Measurements from ENCODE around the gene HOXA4.

HOXA4 gene

DNA sequence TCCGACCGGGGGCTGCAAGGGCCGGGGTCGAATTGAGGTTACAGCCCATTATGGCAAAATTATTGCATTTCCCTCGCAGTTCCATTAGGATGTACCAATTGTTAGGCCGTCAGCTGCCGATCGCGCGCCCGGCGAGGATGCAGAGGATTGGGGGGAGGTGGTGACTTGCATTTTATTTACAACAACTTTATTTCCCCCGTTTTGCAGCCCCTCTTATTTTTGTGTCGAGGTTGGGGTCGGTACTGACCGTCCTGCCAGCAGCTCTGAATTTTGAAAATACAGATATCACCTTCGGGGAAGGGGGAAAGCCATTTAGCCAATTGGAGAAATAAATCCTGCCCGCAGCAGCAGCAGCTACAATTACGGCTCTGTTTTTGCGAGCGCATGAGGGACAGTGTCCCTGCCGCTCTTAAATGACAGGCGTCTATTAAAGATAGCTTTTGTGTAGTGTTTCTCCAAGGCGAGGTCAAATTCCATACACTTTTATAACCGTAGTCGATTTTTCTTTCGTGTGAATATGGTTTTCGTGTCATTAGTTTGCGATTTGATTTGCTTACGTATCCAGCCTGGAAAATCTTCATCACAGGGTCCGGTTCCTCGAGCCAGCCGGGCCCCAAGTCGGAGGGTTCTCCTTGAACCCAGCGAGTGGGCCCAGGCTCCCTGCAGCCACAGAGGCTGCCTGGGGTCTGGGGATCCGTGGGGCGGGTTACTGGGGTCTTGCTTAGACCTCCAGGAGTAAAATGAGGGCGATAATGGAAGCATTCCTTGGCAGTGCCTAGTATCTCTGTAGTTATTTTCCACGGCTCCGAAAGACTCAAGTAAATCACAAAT, 13.6 kb upstream of the HOXA4 start:
- Histone ChIP-seq H3K79me2 (ENCODE audit: insufficient read depth, low read length) (peaks cover 100% of the 10 kb centered on the region), H3K4me2 (ENCODE audit: low read depth, low read length, poor library complexity, severe bottlenecking) (peak overlapping the region; percentile 91), H2AFZ (ENCODE audit: low read length) (no peak overlapping the region), H3K4me1 (ENCODE audit: insufficient read depth, low read length, poor library complexity, severe bottlenecking) (peaks cover 51% of the 10 kb centered on the region), H3K4me3 (ENCODE audit: low read length, poor library complexity, severe bottlenecking) (peak overlapping the region; percentile 94), H3K9ac (ENCODE audit: low read depth, low read length, poor library complexity, severe bottlenecking) (peak overlapping the region; percentile 99), H3K9me3 (ENCODE audit: insufficient read depth, low read depth, low read length) (no peaks in the 10 kb centered on the region), H3K27me3 (ENCODE audit: insufficient read depth, low read length, poor library complexity, severe bottlenecking) (peaks cover 7% of the 10 kb centered on the region), H3K36me3 (ENCODE audit: insufficient read depth, low read length) (peaks cover 84% of the 10 kb centered on the region), H3F3A (ENCODE audit: low read depth) (peaks cover 4% of the 10 kb centered on the region), H4K20me1 (ENCODE audit: insufficient read depth, low read length, poor library complexity, severe bottlenecking) (peaks cover 95% of the 10 kb centered on the region), H3K9me2 (replicated peaks; ENCODE audit: low read depth, low read length) (no peaks in the 10 kb centered on the region)
- TF ChIP-seq, protein P1, sequence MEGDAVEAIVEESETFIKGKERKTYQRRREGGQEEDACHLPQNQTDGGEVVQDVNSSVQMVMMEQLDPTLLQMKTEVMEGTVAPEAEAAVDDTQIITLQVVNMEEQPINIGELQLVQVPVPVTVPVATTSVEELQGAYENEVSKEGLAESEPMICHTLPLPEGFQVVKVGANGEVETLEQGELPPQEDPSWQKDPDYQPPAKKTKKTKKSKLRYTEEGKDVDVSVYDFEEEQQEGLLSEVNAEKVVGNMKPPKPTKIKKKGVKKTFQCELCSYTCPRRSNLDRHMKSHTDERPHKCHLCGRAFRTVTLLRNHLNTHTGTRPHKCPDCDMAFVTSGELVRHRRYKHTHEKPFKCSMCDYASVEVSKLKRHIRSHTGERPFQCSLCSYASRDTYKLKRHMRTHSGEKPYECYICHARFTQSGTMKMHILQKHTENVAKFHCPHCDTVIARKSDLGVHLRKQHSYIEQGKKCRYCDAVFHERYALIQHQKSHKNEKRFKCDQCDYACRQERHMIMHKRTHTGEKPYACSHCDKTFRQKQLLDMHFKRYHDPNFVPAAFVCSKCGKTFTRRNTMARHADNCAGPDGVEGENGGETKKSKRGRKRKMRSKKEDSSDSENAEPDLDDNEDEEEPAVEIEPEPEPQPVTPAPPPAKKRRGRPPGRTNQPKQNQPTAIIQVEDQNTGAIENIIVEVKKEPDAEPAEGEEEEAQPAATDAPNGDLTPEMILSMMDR (conservative IDR thresholded peaks at IDR 0.05; ENCODE audit: low read length) = no peak
- no peak for TF ChIP-seq EZH2phosphoT487 (IDR thresholded peaks at IDR 0.05; ENCODE audit: borderline replicate concordance)

DNA sequence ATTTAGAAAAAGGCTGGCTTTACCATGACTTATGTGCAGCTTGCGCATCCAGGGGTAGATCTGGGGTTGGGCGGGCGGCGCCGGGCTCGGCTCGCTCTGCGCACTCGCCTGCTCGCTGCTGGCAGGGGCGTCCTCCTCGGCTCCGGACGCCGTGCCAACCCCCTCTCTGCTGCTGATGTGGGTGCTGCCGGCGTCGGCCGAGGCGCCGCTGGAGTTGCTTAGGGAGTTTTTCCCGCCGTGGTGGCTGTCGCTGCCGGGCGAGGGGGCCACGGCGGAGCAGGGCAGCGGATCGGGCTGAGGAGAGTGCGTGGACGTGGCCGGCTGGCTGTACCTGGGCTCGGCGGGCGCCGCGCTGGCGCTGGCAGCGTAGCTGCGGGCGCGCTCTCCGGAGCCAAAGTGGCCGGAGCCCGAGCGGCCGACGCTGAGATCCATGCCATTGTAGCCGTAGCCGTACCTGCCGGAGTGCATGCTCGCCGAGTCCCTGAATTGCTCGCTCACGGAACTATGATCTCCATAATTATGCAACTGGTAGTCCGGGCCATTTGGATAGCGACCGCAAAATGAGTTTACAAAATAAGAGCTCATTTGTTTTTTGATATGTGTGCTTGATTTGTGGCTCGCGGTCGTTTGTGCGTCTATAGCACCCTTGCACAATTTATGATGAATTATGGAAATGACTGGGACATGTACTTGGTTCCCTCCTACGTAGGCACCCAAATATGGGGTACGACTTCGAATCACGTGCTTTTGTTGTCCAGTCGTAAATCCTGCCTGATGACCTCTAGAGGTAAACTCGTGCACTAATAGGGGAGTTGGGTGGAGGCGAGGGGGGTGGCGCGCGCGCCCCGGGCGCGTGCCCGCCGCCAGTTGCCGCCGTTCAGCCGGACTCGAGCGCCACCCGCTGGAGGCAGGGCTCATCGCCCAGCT, 12.7 kb upstream of the HOXA4 start, which contains the start of gene HOXA5:
Gene HOXA5, minus strand, starts transcription at position 659 of the 927 bp plus-strand sequence. Its CDS starts 74 bp downstream, at position 585.
- Histone ChIP-seq H3K27me3 (ENCODE audit: insufficient read depth, low read length, poor library complexity, severe bottlenecking) (no peaks in the 10 kb centered on the region), H3F3A (ENCODE audit: low read depth) (peaks cover 4% of the 10 kb centered on the region), H3K36me3 (ENCODE audit: insufficient read depth, low read length) (peaks cover 82% of the 10 kb centered on the region), H3K79me2 (ENCODE audit: insufficient read depth, low read length) (peaks cover 100% of the 10 kb centered on the region), H2AFZ (ENCODE audit: low read length) (no peak within 1 kb of the TSS), H3K4me1 (ENCODE audit: insufficient read depth, low read length, poor library complexity, severe bottlenecking) (peaks cover 58% of the 10 kb centered on the region), H3K9ac (ENCODE audit: low read depth, low read length, poor library complexity, severe bottlenecking) (peak within 1 kb of the TSS; percentile 99), H3K4me2 (ENCODE audit: low read depth, low read length, poor library complexity, severe bottlenecking) (peak within 1 kb of the TSS; percentile 91), H3K9me3 (ENCODE audit: insufficient read depth, low read depth, low read length) (no peaks in the 10 kb centered on the region), H4K20me1 (ENCODE audit: insufficient read depth, low read length, poor library complexity, severe bottlenecking) (peaks cover 95% of the 10 kb centered on the region), H3K9me2 (replicated peaks; ENCODE audit: low read depth, low read length) (no peaks in the 10 kb centered on the region), H3K4me3 (ENCODE audit: low read length, poor library complexity, severe bottlenecking) (peak within 1 kb of the TSS; percentile 94)
- no peak for TF ChIP-seq EZH2phosphoT487 (IDR thresholded peaks at IDR 0.05; ENCODE audit: borderline replicate concordance)
- TF ChIP-seq, protein P1 (conservative IDR thresholded peaks at IDR 0.05; ENCODE audit: low read length) = peak; percentile 73

DNA sequence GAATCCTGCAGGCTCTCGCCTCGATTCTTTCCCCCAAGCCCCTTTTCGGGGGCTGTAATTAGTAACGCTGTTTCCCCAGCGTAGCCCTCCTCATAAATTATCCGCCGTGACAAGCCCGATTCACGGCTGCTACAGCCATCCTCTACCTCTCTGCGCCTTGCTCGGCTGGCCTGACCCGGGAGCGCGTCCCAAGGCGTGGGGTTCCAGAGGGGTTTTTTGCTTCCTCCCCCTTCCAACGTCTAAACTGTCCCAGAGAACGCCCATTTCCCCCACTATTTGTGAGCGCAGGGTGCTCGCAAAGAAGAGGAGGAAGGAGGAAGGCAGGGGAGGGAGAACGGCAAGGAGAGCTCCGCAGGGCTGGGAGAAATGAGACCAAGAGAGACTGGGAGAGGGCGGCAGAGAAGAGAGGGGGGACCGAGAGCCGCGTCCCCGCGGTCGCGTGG, 12.0 kb upstream of the HOXA4 start:
- TF ChIP-seq, protein P1 (conservative IDR thresholded peaks at IDR 0.05; ENCODE audit: low read length) = no peak
- TF ChIP-seq EZH2phosphoT487 (IDR thresholded peaks at IDR 0.05; ENCODE audit: borderline replicate concordance) = no peak
- no peaks in the 10 kb centered on the region for H3K9me3 ChIP-seq (ENCODE audit: insufficient read depth, low read depth, low read length)
- H4K20me1 ChIP-seq (ENCODE audit: insufficient read depth, low read length, poor library complexity, severe bottlenecking) = peaks cover 96% of the 10 kb centered on the region
- peaks cover 100% of the 10 kb centered on the region for H3K79me2 ChIP-seq (ENCODE audit: insufficient read depth, low read length)
- peak overlapping the region; percentile 94 for H3K4me3 ChIP-seq (ENCODE audit: low read length, poor library complexity, severe bottlenecking)
- H3K9me2 ChIP-seq (replicated peaks; ENCODE audit: low read depth, low read length) = no peaks in the 10 kb centered on the region
- H3K4me2 ChIP-seq (ENCODE audit: low read depth, low read length, poor library complexity, severe bottlenecking) = peak overlapping the region; percentile 91
- H2AFZ ChIP-seq (ENCODE audit: low read length) = no peak overlapping the region
- H3F3A ChIP-seq (ENCODE audit: low read depth) = peaks cover 4% of the 10 kb centered on the region
- H3K9ac ChIP-seq (ENCODE audit: low read depth, low read length, poor library complexity, severe bottlenecking) = peak overlapping the region; percentile 86
- H3K27me3 ChIP-seq (ENCODE audit: insufficient read depth, low read length, poor library complexity, severe bottlenecking) = no peaks in the 10 kb centered on the region
- H3K36me3 ChIP-seq (ENCODE audit: insufficient read depth, low read length) = peaks cover 88% of the 10 kb centered on the region
- peaks cover 65% of the 10 kb centered on the region for H3K4me1 ChIP-seq (ENCODE audit: insufficient read depth, low read length, poor library complexity, severe bottlenecking)

Measured in Loucy (cell line).